Stimulated activated CD4-positive, alpha-beta T cell treated with anti-CD3 and anti-CD28 coated beads, Interleukin-15, amount 100 ng/mL, for 48 hours (primary cell): ENCODE measurements around the gene COL15A1.

Experiments
- DNase-seq, 2 donors: peaks; one replicate each; pipeline ENCODE4 v3.0.0-alpha.2; 2020; ENCODE audit warnings: low read depth in 2 of 2

Gene COL15A1

GRCh38 chr9:98944734-98945074 lies 997 bp downstream of the COL15A1 start:
- no peak for DNase-seq

- no peak for DNase-seq
Measured at GRCh38 chr9:98949565-98949964, 5.9 kb downstream of the COL15A1 start.

DNA sequence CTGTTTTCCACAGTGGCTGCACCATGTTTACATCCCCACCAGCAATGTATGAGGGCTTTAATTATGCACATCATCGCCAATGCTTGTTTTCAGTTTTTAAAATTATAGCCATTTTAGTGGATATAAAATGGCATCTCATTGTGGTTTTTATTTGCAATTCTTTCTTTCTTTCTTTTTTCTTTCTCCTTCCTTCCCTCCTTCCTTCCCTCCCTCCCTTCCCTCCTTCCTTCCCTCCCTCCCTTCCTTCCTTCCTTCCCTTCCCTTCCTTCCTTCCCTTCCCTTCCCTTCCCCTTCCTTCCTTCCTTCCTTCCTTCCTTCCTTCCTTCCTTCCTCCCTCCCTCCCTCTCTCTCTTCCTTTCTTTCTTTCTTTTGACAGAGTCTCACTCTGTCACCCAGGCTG lies 6.6 kb downstream of the COL15A1 start:
- DNase-seq, result no peak

GRCh38 chr9:98951967-98952366 lies 8.3 kb downstream of the COL15A1 start:
- no peak for DNase-seq

GRCh38 chr9:98953581-98954243 lies 10.0 kb downstream of the COL15A1 start:
- no peak for DNase-seq

- DNase-seq, result no peak
Measured at GRCh38 chr9:98954244-98954610, 10.5 kb downstream of the COL15A1 start.

DNA sequence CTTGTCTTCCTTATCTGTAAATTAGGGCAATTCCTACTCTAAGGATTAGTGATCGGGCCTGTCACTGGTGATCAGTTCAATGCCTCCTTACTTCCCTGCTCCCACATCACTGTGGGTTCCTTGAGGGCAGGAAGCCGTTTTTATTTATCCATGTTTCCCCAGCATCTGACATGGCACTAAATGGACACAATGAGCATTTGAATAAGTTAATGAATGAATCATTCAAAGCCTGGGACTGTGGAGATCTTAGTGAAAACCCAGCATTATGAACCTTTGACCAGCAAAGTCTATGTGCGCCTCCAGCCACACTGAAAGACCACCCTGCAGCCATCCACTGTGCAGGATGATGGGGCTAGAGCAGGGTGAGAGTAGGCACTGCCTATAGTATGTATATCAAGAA lies 11.6 kb downstream of the COL15A1 start:
- no peak for DNase-seq

GRCh38 chr9:98957826-98958225 lies 14.1 kb downstream of the COL15A1 start:
- no peak for DNase-seq

DNA sequence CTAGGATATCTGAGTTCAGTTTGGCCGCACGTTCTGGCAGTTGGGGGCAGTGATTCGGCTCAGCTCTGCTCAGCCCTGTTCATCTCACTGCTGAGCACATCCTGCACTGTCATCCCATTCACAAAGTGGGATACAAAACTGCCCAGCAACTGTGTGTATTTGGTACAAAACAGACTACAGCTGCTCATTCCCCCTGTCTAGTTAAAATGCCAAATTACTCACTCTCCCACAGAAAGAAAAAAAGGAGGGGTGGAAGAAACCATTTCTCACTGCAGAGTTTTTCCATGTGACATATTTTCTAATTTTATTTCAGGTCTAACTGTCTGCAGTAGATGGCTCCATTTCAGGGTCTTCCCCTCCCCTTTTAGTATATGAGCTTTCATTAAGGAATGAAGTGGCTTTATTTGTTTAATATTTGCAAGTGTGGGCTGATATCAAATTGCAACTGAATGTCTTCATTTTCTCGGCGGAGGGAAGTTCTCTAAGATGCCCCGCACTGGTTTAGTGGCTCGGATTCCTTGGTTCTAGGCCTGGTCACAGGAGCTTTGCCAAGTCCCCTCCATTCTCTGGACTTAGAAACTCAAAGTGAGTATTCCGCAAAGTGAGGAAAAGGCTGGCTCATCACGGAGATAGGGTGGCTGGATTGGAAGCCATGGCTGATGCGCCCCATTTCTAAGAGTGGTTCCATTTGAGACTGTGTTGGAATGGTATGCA lies 14.7 kb downstream of the COL15A1 start:
- no peak for DNase-seq

DNA sequence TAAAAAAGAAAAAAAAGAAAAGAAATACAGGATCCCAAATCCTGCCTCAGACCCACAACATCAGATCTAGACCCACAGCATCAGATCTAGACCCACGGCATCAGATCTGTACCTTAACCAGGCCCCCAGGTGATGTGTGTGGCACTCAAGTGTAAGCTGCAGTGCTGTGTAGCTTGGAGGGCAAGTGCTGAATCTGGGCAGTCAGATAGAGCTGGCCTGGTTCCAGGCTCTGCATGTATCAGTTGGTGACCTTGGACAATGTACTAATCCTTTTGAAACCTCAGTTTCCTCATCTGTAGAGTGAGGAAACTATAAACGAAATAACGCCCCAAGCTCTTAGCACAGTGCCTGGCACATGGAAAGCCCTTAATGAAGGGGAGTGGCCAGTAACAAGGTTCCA lies 16.7 kb downstream of the COL15A1 start:
- no peak for DNase-seq

DNA sequence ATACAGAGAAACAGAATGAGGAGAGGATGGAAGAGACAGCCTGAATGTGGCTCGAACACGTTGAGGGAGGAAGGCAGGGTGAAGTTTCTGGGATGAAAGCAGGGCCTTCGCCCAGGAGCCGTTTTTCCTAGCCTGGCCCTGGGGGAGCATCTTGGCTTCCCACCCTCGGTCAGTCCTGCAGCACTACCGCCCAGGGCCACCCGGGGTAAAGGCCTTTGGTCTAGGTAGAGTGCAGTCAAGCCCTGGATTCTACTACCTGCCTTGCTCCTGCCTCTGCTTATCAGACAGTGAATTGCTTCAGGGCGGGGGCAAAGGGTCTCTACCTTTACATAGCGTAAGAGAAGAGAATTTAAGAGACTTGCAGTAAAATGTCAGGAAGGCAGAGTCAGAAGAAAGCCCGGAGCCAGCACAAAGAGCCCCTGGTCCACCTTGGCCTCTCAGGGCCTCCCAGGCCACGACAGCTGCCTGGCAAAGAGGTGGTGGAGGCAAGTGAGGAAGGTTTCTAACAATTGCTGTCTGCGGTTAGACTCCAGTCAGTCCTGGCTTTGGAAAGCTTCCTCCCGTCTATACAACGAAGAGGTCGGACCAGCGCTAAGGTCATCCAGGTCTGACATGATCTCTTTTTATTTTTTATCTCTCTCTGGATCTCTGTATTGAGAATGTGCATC lies 17.9 kb downstream of the COL15A1 start:
- no peak for DNase-seq

- DNase-seq, result no peak
Measured at GRCh38 chr9:98962181-98962560, 18.5 kb downstream of the COL15A1 start.

DNA sequence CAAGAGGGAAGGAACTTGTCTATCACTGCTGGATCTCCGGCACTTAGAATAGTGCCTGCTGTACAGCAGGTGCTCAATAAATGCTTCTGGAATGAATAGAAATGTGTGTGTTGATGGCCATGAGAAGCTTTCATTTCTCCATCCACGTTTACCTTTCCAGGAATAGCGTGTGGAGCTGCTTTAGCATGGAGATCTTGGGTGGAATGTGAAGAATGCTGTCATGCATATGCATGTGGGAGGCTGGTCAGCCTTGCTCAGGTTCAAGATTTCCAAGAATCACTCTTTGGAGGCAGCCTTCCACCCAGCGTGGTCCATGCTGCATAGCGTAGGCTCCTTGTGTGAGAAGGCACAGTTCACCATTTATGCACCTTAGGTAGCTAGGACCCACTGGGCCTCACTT lies 19.2 kb downstream of the COL15A1 start:
- DNase-seq, result no peak

GRCh38 chr9:98964201-98964600 lies 20.5 kb downstream of the COL15A1 start:
- no peak for DNase-seq

DNA sequence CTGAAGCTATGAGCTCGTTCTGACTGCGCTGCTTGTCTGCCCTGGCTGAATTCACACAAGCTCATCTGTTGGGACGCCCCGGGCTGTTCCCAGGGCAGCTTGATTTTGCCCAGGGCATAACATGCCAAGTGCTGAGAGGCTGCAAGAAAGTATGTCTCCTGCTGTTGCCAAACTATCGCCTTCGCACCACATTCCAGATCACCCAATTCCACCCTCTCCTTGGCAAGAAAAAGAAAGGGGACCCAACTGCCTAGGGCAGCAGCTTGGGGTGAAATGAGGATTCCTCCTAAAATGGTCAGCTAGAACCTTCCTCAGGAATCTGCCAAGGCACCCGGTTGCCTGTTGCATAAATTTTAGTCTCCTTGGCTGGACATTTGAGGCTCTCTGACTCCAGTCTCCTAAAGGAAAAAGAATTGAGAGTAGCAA lies 21.2 kb downstream of the COL15A1 start:
- DNase-seq, result no peak

DNA sequence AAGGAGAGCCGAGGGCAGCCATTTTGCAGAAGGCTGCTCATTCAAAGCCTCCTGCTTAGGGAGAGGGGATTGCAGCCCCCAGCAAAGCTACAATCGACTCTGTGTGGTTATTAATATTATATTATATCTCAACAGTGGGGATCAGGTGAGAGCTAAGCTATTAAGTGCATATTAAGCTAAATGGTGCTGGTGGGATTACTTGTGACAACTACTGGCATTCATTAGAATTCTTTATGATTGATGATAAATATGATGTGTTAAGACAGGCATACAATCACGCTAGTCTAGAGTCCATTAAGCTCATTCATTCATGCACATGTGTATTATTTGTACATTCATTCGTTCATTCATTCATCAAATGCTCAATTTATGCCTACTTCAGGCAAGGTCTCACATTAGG lies 23.0 kb downstream of the COL15A1 start:
- no peak for DNase-seq

- no peak for DNase-seq
Measured at GRCh38 chr9:98967257-98967656, 23.6 kb downstream of the COL15A1 start.

DNA sequence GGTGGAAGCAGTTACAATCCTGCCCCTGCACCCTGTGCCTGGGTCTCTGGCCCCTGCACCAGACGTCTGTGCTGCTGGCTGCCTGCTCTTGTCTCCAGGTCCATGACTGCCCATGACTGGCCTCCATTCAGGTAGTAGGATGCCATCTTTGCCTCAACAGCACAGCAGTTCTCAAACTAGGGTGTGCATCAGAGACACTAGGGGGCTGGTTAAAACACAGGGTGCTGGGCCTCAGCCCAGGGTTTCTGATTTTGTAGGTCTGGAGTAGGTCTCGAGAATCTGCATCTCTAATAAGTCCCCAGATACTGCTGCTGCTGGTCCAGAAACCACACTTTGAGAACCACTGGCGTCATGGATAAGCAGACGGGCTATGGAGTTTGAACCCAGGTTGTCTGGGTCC lies 24.0 kb downstream of the COL15A1 start:
- no peak for DNase-seq

- no peak for DNase-seq
Measured at GRCh38 chr9:98968601-98969337, 25.1 kb downstream of the COL15A1 start.

- DNase-seq, result no peak
Measured at GRCh38 chr9:98970532-98971041, 26.9 kb downstream of the COL15A1 start.

DNA sequence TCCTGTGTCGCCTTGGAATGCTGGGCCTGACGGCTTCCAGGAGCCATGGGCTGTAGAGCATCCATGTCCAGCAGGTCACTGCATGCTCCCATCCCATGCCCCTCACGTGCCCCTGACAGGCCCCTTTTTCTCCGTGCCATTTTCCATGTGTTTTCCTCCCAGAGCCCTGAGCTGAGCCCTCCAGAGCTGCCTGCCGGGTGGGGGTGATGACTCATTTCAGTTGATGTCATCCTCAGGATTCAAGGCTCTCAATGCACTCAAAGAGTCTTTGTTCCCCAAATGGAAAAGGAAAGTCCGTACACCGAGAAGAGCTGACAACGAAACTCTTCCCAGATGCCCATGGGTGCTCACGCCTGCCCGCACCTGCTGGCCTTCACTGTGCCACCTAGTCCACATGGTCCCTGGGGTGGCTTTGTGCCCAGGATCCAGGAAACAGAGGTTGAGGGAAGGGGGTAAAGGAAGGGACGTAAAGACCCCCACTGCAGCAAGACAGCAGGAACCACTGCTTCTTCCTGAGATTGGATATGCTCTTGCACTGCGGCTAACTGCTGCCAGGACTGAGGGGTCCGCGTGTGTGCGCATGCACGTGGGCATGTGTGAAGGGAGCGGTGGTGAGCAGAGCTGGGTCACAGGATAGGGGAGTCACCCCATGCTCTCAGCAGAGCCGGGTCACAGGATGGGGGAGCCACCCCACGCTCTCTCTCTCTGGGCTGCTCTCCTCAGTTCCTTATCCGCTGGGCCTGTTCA lies 27.6 kb downstream of the COL15A1 start:
- no peak for DNase-seq

DNA sequence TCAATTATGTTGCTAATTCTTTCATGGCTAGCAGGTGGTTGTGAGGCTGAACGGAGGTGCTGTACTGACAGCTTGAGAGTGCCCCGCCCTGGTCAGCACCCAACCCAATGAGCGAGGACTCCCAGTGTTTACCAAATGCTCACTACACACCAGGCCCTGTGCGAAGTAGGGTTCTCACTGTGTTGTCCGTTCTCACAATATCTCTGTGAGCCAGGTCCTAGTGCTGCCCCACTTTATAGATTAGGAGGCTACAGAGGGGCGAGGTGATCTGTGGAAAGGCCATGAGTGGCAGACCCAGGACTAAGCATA lies 28.2 kb downstream of the COL15A1 start:
- no peak for DNase-seq
